IPS-18c (cell line): Measurements from ENCODE around the gene MMP24OS.

Experiments used
- H3K4me3 ChIP-seq: 2 replicates; pipeline ENCODE4 v1.7.0; 2013; ENCODE audit warnings: low read depth, mild to moderate bottlenecking, low read length, moderate library complexity; ENCODE audit not compliant: insufficient read depth
- H3K9me3 ChIP-seq: one replicate; pipeline ENCODE4 v1.6.1; 2013; ENCODE audit warnings: mild to moderate bottlenecking, low read length, moderate library complexity; ENCODE audit not compliant: control insufficient read depth, insufficient read depth

The MMP24OS gene

DNA sequence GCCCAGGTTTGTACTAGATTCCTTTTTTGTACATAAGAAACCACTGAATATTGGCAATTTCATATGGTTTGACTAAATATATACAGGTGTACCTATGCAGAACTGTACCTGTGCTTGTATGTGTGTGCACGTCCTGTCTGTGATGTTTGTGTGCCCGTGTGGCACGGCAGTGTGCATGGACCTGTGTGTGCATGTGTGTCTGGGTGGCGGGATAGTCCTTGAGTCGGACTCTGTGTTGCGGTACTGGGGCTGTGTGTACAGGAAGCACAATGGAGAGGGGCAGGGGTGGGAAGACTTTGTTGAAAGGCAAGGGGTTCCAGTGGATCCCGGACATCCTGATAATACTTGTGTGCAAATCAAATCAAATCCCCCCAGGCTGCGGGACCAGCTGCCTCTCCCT, 17.8 kb upstream of the MMP24OS start:
- Histone ChIP-seq H3K9me3 (peaks cover 2% of the 10 kb centered on the region), H3K4me3 (no peak overlapping the region)

DNA sequence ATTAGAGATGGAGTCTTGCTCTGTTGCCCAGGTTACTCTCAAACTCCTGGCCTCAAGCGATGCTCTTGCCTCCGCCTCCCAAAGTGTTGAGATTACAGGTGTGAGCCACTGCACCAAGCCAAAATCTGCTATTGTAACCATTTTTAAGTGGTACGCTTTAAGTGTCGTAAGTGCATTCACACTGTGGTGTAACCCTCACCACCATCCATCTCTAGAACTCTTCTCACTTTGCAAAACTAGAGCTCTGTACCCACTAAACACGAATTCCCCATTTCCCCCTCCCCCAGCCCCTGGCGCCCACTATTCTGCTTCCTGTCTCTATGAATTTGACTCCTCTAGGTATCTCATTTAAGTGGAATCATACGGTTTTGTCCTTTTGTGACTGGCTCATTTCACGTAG, 17.1 kb upstream of the MMP24OS start:
- Histone ChIP-seq H3K4me3 (no peak overlapping the region), H3K9me3 (peaks cover 2% of the 10 kb centered on the region)

DNA sequence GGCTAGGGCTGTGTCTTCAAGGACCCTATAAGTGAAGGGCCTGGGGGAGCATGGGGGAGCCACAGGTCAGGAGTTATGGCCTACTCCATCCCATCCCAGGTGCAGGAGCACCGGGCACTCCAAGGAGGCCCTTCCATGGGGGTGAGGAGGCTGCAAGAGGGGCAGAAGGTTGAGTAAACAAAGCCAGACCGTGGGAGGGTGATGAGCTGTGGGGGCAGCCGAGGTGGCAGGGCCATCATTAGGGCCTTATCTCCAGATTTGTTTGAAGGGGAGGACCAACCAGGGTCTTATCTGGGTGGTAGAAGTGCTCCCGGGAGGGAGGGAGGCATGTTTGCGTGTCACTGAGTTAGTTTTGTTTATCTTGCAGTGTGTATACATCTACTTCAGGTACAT, 16.4 kb upstream of the MMP24OS start:
- no peak overlapping the region for H3K4me3 ChIP-seq
- H3K9me3 ChIP-seq = peaks cover 2% of the 10 kb centered on the region

DNA sequence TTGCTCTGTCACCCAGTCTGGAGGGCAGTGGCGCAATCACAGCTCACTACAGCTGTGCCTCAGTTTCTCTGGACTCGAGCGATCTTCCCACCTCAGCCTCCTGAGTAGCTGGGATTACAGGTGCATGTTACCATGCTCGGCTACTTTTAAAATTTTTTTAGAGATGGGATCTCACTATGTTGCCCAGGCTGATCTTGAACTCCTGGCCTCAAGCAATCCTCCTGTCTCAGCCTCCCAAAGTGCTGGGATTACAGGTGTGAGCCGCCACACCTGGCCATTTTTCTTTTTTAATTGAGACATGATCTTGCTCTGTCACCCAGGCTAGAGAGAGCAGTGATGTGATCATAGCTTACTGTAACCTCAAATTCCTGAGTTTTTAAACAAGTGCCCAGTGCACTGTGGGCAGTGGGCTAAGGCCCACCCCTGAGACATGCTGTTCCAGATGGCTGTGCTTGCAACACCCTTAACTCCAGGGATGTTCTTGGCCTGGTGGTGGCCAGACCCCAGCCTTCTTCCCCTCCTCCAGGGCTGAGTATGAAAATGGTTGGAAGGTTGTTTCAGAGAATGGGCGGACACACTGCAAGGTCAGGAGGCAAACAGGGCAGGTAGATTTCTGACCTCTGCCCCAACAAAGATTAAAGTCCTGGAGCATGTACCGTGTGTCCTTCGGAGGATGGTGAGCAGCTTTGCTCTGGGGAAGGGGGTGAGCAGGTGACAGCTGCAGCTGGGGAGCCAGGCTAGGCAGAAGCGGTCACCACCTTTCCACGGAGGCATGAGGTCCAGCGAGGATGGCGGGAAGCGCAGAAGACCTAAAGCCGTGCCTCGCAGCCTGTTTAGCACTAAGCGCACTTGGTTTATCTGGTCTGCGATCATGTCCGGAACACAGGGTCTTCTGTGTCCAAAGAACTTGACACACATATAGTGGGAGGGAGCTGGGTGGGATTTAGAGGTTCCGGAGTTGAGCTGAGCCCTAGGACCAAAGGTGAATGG, 15.7 kb upstream of the MMP24OS start:
- Histone ChIP-seq H3K4me3 (no peak overlapping the region), H3K9me3 (peaks cover 2% of the 10 kb centered on the region)

DNA sequence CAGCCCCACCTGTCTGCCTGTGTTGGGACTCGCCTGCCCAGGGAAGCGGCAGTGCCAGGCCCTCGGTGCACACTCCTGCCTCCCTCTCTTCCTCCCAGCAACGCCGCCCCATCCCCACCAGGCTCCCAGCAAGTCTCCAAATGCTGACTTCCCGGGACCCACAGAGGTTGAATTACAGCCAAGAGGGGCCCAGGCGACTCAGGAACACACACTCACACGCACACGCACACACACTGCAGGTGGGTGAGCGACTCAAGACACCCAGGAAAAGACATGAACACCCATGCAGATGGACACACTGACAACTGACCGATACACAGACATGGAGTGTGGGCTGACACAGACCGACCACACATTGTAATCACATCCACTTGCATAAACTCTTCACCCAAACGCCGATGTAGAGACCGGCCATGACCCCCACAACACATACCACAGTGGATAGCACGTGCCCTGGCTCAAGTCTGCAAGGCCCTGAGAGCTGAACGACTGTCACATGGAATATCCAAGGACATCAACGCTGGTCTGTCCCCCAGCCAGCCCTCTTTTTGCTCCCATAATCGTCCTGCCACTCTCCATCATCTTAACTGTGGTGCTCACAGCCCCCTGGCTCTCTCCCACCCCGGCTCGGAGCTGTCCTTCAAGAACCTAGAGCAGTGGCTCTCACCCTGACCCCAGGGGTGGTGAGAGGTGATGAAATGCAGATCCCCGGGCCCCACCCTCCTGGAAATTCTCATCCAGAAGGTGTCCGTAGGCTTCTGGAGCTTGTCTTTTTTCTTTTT, 14.8 kb upstream of the MMP24OS start:
- H3K9me3 ChIP-seq = peaks cover 2% of the 10 kb centered on the region

DNA sequence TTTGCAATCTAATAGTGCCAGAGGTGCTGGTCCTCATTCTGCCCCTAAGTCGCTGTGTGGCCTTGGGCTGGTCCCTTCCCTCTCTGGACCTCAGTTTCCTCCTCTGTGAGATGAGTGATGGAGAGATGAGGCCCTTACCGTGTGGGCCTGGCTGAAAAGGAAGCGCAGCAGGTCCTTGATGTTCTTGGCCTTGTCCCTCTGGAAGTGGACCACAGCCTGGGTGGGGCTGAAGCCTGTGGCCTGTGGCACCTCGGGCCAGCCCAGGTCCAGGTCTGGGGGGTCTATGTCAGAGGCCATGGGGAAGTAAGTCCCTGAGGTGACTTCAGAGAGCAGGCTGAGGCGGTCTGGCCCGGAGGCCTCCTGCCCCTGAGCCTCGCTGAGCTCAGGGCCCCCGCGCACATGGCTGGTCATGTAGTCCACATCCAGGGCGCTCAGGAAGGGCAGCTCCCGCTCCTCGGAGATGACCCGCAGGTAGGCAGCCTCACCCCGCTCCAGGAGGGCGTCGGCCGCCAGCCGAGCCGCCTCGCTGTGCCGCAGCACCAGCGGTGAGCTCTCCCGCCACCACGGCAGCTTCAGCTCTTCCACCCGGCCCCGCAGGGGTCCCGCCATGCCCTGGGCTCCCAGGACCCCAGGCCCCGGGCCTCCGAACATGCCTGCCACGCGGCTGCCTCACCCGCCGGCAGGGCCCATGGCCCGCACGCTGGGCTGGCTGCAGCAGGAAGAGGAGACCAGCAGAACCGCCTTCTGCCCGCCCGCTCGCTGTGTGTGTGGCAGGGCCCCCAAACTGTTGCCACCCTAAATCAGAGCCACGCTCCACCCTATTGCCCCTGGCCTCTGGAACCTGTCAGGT, 14.0 kb upstream of the MMP24OS start, which contains the start of gene FAM83C:
FAM83C (minus strand) TSS at position 772 of the 850 bp plus-strand sequence; CDS start at position 651, 121 bp downstream.
- H3K9me3 ChIP-seq = peaks cover 2% of the 10 kb centered on the region
- no peak within 1 kb of the TSS for H3K4me3 ChIP-seq

More for the DNA sequence above, 14.8 kb upstream of the MMP24OS start:
- no peak overlapping the region for H3K4me3 ChIP-seq

DNA sequence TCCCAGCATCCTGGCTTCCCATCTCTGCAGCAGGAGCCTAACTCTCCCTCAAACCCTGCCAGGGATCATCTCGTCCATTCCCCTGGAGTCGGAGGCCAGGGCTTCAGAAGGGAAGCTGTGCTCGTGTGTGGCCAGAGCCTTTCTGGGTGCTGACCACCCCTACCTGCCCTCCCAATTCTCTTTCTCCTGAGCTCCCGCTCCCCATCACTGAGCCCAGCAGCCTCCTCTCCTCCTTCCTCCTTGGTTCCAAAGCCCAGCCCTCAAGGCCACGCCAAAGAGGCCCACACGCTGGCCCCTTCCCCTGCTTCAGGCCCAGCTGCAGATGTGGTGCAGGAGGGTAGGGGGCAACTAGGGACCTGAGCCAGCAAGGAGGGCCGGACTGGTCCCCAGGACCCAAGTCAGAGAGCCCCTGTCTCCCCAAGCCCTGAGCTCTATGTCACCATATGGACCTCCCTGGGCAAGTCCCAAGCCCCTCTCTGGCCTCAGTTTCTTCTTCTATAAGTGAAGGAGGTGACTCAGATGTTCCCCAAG, 13.0 kb upstream of the MMP24OS start:
- Histone ChIP-seq H3K9me3 (peaks cover 2% of the 10 kb centered on the region), H3K4me3 (no peak overlapping the region)

DNA sequence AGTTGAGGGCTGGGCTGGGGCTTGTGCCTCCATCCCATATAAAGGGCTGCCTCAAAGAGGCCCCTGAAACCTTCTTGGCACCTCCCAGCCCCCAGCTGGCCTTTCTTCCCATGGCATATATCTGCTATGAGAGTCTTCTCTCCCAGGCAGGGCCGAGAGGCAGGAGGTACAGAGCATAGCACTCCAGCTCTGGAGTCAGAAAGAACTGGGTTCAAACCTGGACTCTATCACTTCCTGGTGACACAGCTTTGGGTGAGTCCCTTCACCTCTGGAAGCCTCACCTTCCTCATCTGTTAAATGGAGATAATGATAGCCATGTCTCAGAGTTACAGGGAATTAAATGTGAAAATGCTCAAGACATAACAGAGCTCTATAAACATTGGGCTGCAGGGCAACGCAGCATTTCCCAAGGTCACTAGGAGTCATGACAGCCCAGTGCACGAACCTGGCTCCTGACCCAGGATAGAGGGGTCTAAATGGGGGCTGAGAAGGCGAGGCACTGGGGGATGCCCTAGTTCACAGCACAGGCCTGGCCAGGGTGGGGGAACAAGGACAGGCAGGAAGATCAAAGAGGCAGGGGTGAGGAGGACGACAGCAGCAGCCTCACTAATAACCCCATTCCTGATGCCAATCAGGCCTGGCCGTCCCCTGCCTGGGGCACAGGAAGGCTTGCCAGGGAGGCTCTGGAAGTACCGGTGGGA, 12.4 kb upstream of the MMP24OS start:
- Histone ChIP-seq H3K9me3 (peaks cover 2% of the 10 kb centered on the region), H3K4me3 (no peak overlapping the region)

DNA sequence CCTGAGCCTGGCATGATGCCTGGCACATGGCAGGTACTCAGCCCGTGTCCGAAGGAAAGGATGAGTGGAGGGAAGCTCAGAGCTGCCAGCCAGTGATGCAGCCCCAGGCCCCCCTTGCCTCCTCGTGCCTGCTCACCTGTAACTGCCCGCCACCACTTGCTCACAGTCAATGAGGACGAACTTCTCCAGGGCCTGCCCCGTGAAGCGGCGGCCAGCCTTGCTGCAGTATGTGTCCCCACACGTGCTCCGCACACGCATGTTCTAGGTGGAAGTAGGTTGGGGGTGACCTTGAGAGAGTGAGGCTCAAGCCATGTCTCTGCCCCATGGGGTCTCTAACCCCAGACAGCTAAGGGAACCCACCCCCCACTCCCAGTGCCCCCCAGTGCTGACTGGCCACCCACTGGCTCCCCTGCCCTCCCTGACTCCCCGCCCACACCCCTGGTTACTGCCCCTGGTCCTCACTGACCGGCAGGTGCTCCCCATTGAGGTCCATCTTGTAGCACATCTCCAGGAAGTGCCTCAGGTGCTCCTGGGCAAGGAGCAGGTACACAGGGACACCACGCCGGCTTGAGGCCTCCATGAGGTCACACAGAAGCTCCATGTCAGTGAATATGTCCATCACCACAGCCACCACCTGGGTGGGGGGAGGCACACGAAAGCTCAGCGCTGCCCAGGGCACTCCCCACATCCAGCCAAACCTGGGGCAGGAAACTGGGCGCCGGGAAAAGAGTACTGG, 10.6 kb upstream of the MMP24OS start:
- Histone ChIP-seq H3K9me3 (peaks cover 2% of the 10 kb centered on the region), H3K4me3 (no peak overlapping the region)

DNA sequence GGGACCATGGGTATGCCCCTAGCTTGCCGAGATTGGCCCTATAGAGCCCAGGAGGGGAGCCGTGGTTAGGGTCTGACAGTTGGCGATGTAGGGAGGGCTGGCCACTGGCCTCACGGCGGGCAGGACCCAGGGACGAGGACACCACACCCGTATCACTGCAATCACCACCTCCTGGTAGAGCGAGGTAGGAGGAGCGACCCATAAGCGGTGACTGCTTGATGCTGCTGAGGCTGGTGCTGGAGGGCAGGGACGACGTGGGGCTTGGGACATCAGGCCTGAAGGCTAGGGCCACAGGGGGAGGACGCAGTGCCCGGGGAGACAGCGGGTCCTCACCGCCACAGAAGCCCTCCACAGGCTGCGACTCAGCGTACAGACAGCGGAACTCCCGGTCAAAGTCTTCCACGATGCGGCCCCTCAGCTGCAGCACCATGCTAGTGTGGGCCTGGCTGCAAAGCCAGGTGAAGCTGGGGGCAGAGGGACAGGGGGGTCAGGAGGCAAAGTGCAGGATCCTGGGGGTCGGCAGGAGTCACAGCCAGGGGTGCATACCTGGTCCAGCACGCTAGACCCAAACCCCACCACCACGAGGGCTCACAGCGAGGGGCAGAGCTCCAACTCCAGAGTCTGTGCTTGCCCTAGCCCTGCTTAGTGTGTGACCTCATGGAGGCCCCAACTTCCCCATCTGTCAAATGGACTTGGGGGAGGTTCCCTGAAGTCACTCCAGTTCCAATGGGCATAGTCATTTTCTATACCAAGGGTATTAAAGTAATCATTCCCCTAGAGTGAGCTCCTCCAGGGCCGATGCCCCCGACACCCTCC, 9.8 kb upstream of the MMP24OS start:
- Histone ChIP-seq H3K4me3 (no peak overlapping the region), H3K9me3 (peaks cover 2% of the 10 kb centered on the region)

DNA sequence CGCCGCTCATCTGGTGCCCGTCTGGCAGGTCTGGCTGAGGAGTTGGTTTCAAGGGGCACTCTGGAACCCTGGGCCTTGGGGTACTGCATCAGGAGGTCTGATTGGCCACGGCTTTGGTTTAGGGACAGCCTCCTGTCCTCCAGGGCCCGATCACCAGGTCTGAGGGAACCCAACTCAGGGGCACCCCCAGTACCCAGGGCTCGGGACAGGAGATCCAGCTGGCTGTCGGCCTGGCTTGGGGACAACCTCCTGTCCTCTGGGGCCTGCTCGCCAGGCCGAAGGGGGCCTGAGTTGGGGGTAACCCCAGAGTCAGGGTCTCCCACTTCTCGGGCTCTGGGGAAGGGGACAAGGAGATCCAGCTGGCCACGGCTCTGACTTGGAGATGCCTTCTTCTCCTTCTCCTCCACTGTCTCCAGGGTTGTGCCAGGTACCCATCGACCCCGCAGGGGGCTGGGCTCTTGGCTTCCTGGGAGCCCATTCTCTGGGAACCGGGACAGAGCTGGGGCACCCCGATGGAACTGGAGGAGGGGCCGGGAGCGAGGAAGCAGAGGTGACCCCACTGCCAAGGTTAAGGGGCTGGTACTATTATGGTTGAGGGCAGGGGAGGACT, 9.1 kb upstream of the MMP24OS start:
- Histone ChIP-seq H3K9me3 (no peaks in the 10 kb centered on the region), H3K4me3 (no peak overlapping the region)

DNA sequence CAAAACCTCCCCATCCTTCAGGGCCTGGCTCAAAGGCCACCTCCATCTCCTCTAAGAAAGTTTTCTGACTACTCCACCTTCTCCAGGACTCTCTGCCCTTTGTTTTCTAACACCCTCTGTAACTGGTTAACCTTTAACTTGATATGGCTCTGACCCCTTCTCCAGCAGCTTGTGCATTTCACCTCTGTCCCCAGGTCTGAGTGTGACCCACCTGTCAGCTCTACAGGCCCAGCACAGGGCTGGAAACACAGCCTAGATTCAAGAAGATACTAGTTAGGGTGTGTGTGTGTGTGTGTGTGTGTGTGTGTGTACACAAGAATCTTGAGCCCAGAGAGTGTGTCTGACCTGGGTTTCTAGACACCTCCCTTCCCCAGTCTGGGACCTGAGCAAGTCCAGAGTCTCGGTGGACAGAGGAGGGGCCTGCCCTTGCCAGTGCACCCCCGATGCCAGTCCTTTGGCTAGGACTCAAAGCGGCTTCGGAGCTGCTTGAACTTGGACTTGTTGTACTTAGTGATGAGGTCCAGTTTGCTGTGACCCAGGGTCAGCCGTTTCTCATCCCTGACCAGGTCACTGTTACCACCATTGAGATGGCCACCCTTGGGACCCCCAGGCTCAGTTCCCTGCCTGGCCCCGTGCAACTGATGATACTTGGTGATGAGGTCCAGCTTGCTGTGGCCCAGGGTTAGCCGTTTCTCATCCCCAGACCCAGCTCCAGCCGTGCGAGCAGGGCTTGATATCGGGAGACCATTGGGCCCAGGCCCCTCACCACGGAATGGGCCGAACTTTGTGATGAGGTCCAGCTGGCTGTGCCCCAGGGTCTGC, 8.4 kb upstream of the MMP24OS start:
- Histone ChIP-seq H3K4me3 (no peak overlapping the region), H3K9me3 (no peaks in the 10 kb centered on the region)

DNA sequence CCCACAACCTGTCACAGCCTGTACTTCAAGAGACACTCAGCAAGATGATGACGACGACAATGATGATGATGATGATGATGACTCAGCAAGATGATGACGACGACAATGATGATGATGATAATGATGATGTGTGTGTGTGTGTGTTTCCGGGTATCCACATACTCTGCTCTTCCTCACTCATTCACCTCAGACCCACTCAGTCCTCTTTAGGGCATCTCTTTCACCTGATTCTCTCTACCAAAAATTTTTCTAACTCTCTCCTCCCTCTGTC, 7.8 kb upstream of the MMP24OS start:
- Histone ChIP-seq H3K9me3 (no peaks in the 10 kb centered on the region), H3K4me3 (no peak overlapping the region)
